Tibial nerve (tissue), 4 donors: ENCODE results near the gene SAMD8. TPM values are rescaled to one million over a fixed set of nuclear protein-coding genes. Genes with fewer than 3 reads are reported as not detected.
"Not testable (repeated sequence)": the region's sequence is repeated elsewhere in the genome, so short reads cannot be mapped to it uniquely, and the experiment has no call there.

Experiments
- DNase-seq, 2 donors: peaks; one replicate each; pipeline ENCODE4 v3.0.0-alpha.2; 2019; ENCODE audit warnings: low spot score in 2 of 2
- H3K27ac ChIP-seq, 4 donors: fragments of 200-600 bp; sonication (generic) in 3 of 4; one replicate each; pipeline ENCODE4 v1.5.1; 2017 to 2019; ENCODE audit warnings: mild to moderate bottlenecking in 1 of 4
- H3K27me3 ChIP-seq, 2 donors: fragments of 200-600 bp; sonication (generic) in 1 of 2; one replicate each; pipeline versions ENCODE4 v1.5.1 to v1.6.0; 2017 to 2019
- H3K36me3 ChIP-seq, 3 donors: fragments of 200-600 bp; sonication (generic); one replicate each; pipeline ENCODE4 v1.5.1; 2018 to 2019
- H3K4me1 ChIP-seq, 4 donors: fragments of 200-600 bp; sonication (generic) in 3 of 4; one replicate each; pipeline ENCODE4 v1.5.1; 2017 to 2019
- H3K4me3 ChIP-seq, 4 donors: fragments of 200-600 bp; sonication (generic) in 3 of 4; one replicate each; pipeline ENCODE4 v1.5.1; 2017 to 2019; ENCODE audit warnings: mild to moderate bottlenecking in 1 of 4, moderate library complexity in 1 of 4
- H3K9me3 ChIP-seq, 4 donors: fragments of 200-600 bp; sonication (generic) in 3 of 4; one replicate each; pipeline ENCODE4 v1.5.1; 2017 to 2019
- EP300 ChIP-seq, 2 donors: sonication (generic); formaldehyde crosslinking; IDR thresholded peaks; one replicate each; pipeline ENCODE4 v1.6.1; 2017; ENCODE audit warnings: antibody characterized with exemption in 2 of 2, mild to moderate bottlenecking in 1 of 2
- POLR2A ChIP-seq, 2 donors: fragments of 450-650 bp; IDR thresholded peaks; one replicate each; pipeline ENCODE4 v1.6.1; 2017; ENCODE audit warnings: antibody characterized with exemption in 2 of 2, mild to moderate bottlenecking in 2 of 2, moderate library complexity in 2 of 2
- WGBS, 2 donors: methylation state at CpG; one replicate each; pipeline ENCODE4 v1.1.5; 2018; 5-methylcytosine and 5-hydroxymethylcytosine counted together
- total RNA-seq, 4 donors: library from RNA; depleted of rRNA; stranded (reverse); fragments of >200 nt; gene quantifications; one replicate each; pipeline ENCODE4 v1.1.0, GENCODE V29; 2016
- TF ChIP-seq, protein P1 (sequence below), 5 experiments: fragments of 200-600 bp in 3 of 5; fragments of 450-650 bp in 2 of 5; sonication (generic) in 3 of 5; IDR thresholded peaks; one replicate each; pipeline ENCODE4 v1.5.1; 2016 to 2019; ENCODE audit warnings: antibody characterized with exemption in 5 of 5, mild to moderate bottlenecking in 3 of 5, moderate library complexity in 2 of 5

The SAMD8 gene
- total RNA-seq, 4 donors from 2014 or later: 46.5 to 62.0 (median 56.7) TPM

DNA sequence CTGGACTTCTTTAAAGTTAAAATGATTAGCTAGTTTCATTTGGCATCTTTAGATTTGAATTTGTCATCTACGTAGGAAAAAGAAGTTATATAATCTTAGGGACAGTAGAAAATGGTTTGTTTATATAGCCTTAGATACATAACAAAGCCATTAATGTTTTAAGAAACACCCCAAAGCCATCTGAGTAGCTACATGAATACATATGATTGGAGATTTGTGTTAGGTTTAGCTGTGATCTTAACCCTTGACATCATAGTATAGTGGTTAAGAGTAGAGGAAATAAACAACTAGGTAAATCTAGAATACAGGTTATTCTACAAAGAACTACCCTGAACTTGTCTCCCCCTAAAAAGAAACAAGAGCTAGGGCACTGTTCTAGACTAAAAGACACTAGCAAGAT is 18.1 kb downstream of the SAMD8 start:
- no peaks in the 10 kb centered on the region for H3K27me3 ChIP-seq
- TF ChIP-seq POLR2A (IDR thresholded peaks at IDR 0.05) (no peak), EP300 (IDR thresholded peaks at IDR 0.05) (no peak)
- TF ChIP-seq, protein P1, sequence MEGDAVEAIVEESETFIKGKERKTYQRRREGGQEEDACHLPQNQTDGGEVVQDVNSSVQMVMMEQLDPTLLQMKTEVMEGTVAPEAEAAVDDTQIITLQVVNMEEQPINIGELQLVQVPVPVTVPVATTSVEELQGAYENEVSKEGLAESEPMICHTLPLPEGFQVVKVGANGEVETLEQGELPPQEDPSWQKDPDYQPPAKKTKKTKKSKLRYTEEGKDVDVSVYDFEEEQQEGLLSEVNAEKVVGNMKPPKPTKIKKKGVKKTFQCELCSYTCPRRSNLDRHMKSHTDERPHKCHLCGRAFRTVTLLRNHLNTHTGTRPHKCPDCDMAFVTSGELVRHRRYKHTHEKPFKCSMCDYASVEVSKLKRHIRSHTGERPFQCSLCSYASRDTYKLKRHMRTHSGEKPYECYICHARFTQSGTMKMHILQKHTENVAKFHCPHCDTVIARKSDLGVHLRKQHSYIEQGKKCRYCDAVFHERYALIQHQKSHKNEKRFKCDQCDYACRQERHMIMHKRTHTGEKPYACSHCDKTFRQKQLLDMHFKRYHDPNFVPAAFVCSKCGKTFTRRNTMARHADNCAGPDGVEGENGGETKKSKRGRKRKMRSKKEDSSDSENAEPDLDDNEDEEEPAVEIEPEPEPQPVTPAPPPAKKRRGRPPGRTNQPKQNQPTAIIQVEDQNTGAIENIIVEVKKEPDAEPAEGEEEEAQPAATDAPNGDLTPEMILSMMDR (IDR thresholded peaks at IDR 0.05): no peak
- H3K36me3 ChIP-seq: no peaks in the 10 kb centered on the region
- WGBS, 2 donors: 50 to 70% methylated on average over 1 of the region's 1 CpG
- H3K9me3 ChIP-seq: no peaks in the 10 kb centered on the region
- no peak overlapping the region for H3K4me3 ChIP-seq
- DNase-seq: no peak
- peaks cover 0 to 11% (median 2%) of the 10 kb centered on the region in 4 donors for H3K4me1 ChIP-seq
- no peak overlapping the region for H3K27ac ChIP-seq

GRCh38 chr10:75133701-75134100 is 22.2 kb downstream of the SAMD8 start:
- not testable (repeated sequence) for H3K27ac ChIP-seq, H3K27me3 ChIP-seq, DNase-seq, H3K36me3 ChIP-seq, H3K9me3 ChIP-seq, H3K4me3 ChIP-seq
- WGBS, 2 donors: 96 to 97% methylated on average over 3 of the region's 3 CpGs
- H3K4me1 ChIP-seq: peaks cover 0 to 23% (median 0%) of the 10 kb centered on the region in 4 donors

GRCh38 chr10:75136346-75136745 is 24.9 kb downstream of the SAMD8 start:
- H3K4me1 ChIP-seq: peaks cover 0 to 23% (median 0%) of the 10 kb centered on the region in 4 donors
- no peak overlapping the region for H3K27ac ChIP-seq
- H3K27me3 ChIP-seq: no peaks in the 10 kb centered on the region
- no peak for DNase-seq
- WGBS, 2 donors: 93 to 96% methylated on average over 1 of the region's 1 CpG
- no peak for TF ChIP-seq POLR2A (IDR thresholded peaks at IDR 0.05)
- no peak for TF ChIP-seq EP300 (IDR thresholded peaks at IDR 0.05)
- TF ChIP-seq, protein P1 (IDR thresholded peaks at IDR 0.05): no peak
- H3K4me3 ChIP-seq: no peak overlapping the region
- no peaks in the 10 kb centered on the region for H3K9me3 ChIP-seq
- H3K36me3 ChIP-seq: no peaks in the 10 kb centered on the region

GRCh38 chr10:75137533-75138438 is 26.3 kb downstream of the SAMD8 start:
- Histone ChIP-seq H3K27me3 (no peaks in the 10 kb centered on the region), H3K4me3 (no peak overlapping the region), H3K4me1 (peaks cover 0 to 23% (median 0%) of the 10 kb centered on the region in 4 donors), H3K36me3 (no peaks in the 10 kb centered on the region), H3K9me3 (no peaks in the 10 kb centered on the region), H3K27ac (no peak overlapping the region)
- TF ChIP-seq POLR2A (IDR thresholded peaks at IDR 0.05) (no peak), EP300 (IDR thresholded peaks at IDR 0.05) (no peak)
- TF ChIP-seq, protein P1 (IDR thresholded peaks at IDR 0.05): no peak
- DNase-seq: no peak
- 56 to 62% methylated on average over 3 of the region's 3 CpGs for WGBS, 2 donors

- Histone ChIP-seq H3K9me3 (no peaks in the 10 kb centered on the region), H3K36me3 (no peaks in the 10 kb centered on the region), H3K4me3 (no peak overlapping the region), H3K4me1 (peaks cover 0 to 47% (median 6%) of the 10 kb centered on the region in 4 donors), H3K27ac (no peak overlapping the region), H3K27me3 (no peaks in the 10 kb centered on the region)
- no peak for DNase-seq
- WGBS, 2 donors: 96% methylated on average over 4 of the region's 4 CpGs
- TF ChIP-seq EP300 (IDR thresholded peaks at IDR 0.05) (no peak), POLR2A (IDR thresholded peaks at IDR 0.05) (no peak)
- TF ChIP-seq, protein P1 (IDR thresholded peaks at IDR 0.05): no peak
Measured at GRCh38 chr10:75140246-75140645, 28.8 kb downstream of the SAMD8 start.
